Vagina (tissue), 2 donors: ENCODE measurements around the gene CDC14A. TPM values are rescaled to one million over a fixed set of nuclear protein-coding genes. Genes with fewer than 3 reads are reported as not detected.

Source experiments
- DNase-seq, 2 donors: peaks; one replicate each; pipeline ENCODE4 v3.0.0-alpha.2; 2017; ENCODE audit errors: extremely low spot score in 2 of 2
- H3K27ac ChIP-seq: fragments of 200-600 bp; sonication (generic); one replicate; pipeline ENCODE4 v1.5.1; 2019
- H3K27me3 ChIP-seq: fragments of 200-600 bp; sonication (generic); one replicate; pipeline ENCODE4 v1.5.1; 2019
- H3K36me3 ChIP-seq, 2 donors: fragments of 200-600 bp; sonication (generic); one replicate each; pipeline ENCODE4 v1.5.1; 2017 to 2019
- H3K4me1 ChIP-seq: fragments of 200-600 bp; sonication (generic); one replicate; pipeline ENCODE4 v1.5.1; 2019
- H3K4me3 ChIP-seq, 2 donors: fragments of 200-600 bp; sonication (generic); 1 replicate in 1 of 2; 2 replicates in 1 of 2; pipeline ENCODE4 v1.5.1; 2016 to 2019
- H3K9me3 ChIP-seq: fragments of 200-600 bp; sonication (generic); one replicate; pipeline ENCODE4 v1.5.1; 2019
- CTCF ChIP-seq, 3 experiments: fragments of 450-650 bp in 2 of 3; fragments of 200-600 bp in 1 of 3; sonication (generic) in 1 of 3; IDR thresholded peaks; one replicate each; pipeline ENCODE4 v1.5.1; 2017 to 2019; ENCODE audit warnings: antibody characterized with exemption in 3 of 3, mild to moderate bottlenecking in 2 of 3, moderate library complexity in 2 of 3
- POLR2A ChIP-seq, 2 donors: fragments of 450-650 bp; IDR thresholded peaks; one replicate each; pipeline ENCODE4 v1.6.1; 2017; ENCODE audit warnings: antibody characterized with exemption in 2 of 2, mild to moderate bottlenecking in 2 of 2, moderate library complexity in 2 of 2
- POLR2AphosphoS5 ChIP-seq, 2 donors: sonication (generic); formaldehyde crosslinking; IDR thresholded peaks; one replicate each; pipeline ENCODE4 v1.9.0; 2017; ENCODE audit warnings: antibody characterized with exemption in 2 of 2, mild to moderate bottlenecking in 2 of 2, low read depth in 1 of 2; ENCODE audit not compliant: insufficient read depth in 1 of 2
- intact Hi-C: fragments of 100-400 bp; cut with DNase I; formaldehyde crosslinking; loops from one replicate; pipeline ENCODE4 v1.15.1; 2023
- total RNA-seq: library from RNA; depleted of rRNA; stranded (reverse); fragments of >200 nt; gene quantifications from one replicate; pipeline ENCODE4 v1.2.3, GENCODE V29; 2016

The CDC14A gene
- total RNA-seq, 1 donor from 2014 or later, result 14.5 TPM

- Histone ChIP-seq H3K4me1 (peaks cover 8% of the 10 kb centered on the region), H3K9me3 (no peaks in the 10 kb centered on the region), H3K36me3 (peaks cover 0 to 10% of the 10 kb centered on the region in 2 donors), H3K27me3 (no peaks in the 10 kb centered on the region), H3K4me3 (no peak overlapping the region), H3K27ac (no peak overlapping the region)
- DNase-seq, result no peak
- TF ChIP-seq CTCF (IDR thresholded peaks at IDR 0.05) (no peak), POLR2AphosphoS5 (IDR thresholded peaks at IDR 0.05; ENCODE audit: insufficient read depth in 1 of 2, low read depth in 1 of 2) (no peak), POLR2A (IDR thresholded peaks at IDR 0.05) (no peak)
- intact Hi-C loops, result no loop called here
Observed at GRCh38 chr1:100394285-100394684, 42.0 kb downstream of the CDC14A start.

- Histone ChIP-seq H3K4me1 (peaks cover 8% of the 10 kb centered on the region), H3K27me3 (no peaks in the 10 kb centered on the region), H3K36me3 (peaks cover 0 to 10% of the 10 kb centered on the region in 2 donors), H3K27ac (no peak overlapping the region), H3K9me3 (no peaks in the 10 kb centered on the region), H3K4me3 (no peak overlapping the region)
- intact Hi-C loops, result no loop called here
- TF ChIP-seq POLR2AphosphoS5 (IDR thresholded peaks at IDR 0.05; ENCODE audit: insufficient read depth in 1 of 2, low read depth in 1 of 2) (no peak), POLR2A (IDR thresholded peaks at IDR 0.05) (no peak), CTCF (IDR thresholded peaks at IDR 0.05) (no peak)
- no peak for DNase-seq
Observed at GRCh38 chr1:100395913-100396312, 43.6 kb downstream of the CDC14A start.

- no peaks in the 10 kb centered on the region for H3K27me3 ChIP-seq
- no peak for DNase-seq
- TF ChIP-seq CTCF (IDR thresholded peaks at IDR 0.05) (no peak), POLR2AphosphoS5 (IDR thresholded peaks at IDR 0.05; ENCODE audit: insufficient read depth in 1 of 2, low read depth in 1 of 2) (no peak), POLR2A (IDR thresholded peaks at IDR 0.05) (no peak)
- H3K27ac ChIP-seq, result no peak overlapping the region
- peaks cover 4% of the 10 kb centered on the region for H3K4me1 ChIP-seq
- peaks cover 0 to 10% of the 10 kb centered on the region in 2 donors for H3K36me3 ChIP-seq
- H3K9me3 ChIP-seq, result no peaks in the 10 kb centered on the region
- intact Hi-C loops, result no loop called here
- no peak overlapping the region for H3K4me3 ChIP-seq
Observed at GRCh38 chr1:100396651-100397050, 44.3 kb downstream of the CDC14A start.

GRCh38 chr1:100397681-100398080 is 45.4 kb downstream of the CDC14A start:
- DNase-seq, result no peak
- Histone ChIP-seq H3K4me1 (no peaks in the 10 kb centered on the region), H3K36me3 (peaks cover 0 to 10% of the 10 kb centered on the region in 2 donors), H3K27me3 (no peaks in the 10 kb centered on the region), H3K4me3 (no peak overlapping the region), H3K9me3 (no peaks in the 10 kb centered on the region), H3K27ac (no peak overlapping the region)
- TF ChIP-seq CTCF (IDR thresholded peaks at IDR 0.05), result no peak
- no peak for TF ChIP-seq POLR2AphosphoS5 (IDR thresholded peaks at IDR 0.05; ENCODE audit: insufficient read depth in 1 of 2, low read depth in 1 of 2)
- no peak for TF ChIP-seq POLR2A (IDR thresholded peaks at IDR 0.05)
- intact Hi-C loops, result no loop called here

- Histone ChIP-seq H3K4me1 (no peaks in the 10 kb centered on the region), H3K9me3 (no peaks in the 10 kb centered on the region), H3K27me3 (no peaks in the 10 kb centered on the region), H3K36me3 (peaks cover 0 to 5% of the 10 kb centered on the region in 2 donors), H3K27ac (no peak overlapping the region), H3K4me3 (no peak overlapping the region)
- TF ChIP-seq POLR2AphosphoS5 (IDR thresholded peaks at IDR 0.05; ENCODE audit: insufficient read depth in 1 of 2, low read depth in 1 of 2), result no peak
- TF ChIP-seq CTCF (IDR thresholded peaks at IDR 0.05), result no peak
- no peak for TF ChIP-seq POLR2A (IDR thresholded peaks at IDR 0.05)
- no peak for DNase-seq
- intact Hi-C loops, result no loop called here
Observed at GRCh38 chr1:100398648-100399047, 46.3 kb downstream of the CDC14A start.
